MM.1S (cell line): Measurements from ENCODE around the gene TMC1.

Source experiments
- DNase-seq: peaks from one replicate; pipeline ENCODE4 v3.0.0-alpha.2; 2015
- H2AFZ ChIP-seq: fragments of 300-600 bp; sonication (generic); 2 replicates; pipeline ENCODE4 v1.6.0; 2016; ENCODE audit warnings: antibody characterized with exemption, low read length
- H3F3A ChIP-seq: fragments of 300-600 bp; sonication (generic); 2 replicates; pipeline ENCODE4 v1.6.1; 2016; ENCODE audit warnings: mild to moderate bottlenecking, antibody characterized with exemption, low read length, moderate library complexity, mixed read lengths; ENCODE audit not compliant: insufficient read depth
- H3K27ac ChIP-seq: fragments of 300-600 bp; sonication (generic); 2 replicates; pipeline ENCODE4 v1.5.1; 2016; ENCODE audit warnings: mild to moderate bottlenecking, low read length
- H3K27me3 ChIP-seq: fragments of 300-600 bp; sonication (generic); replicated peaks from 2 replicates; pipeline ENCODE4 v1.6.0; 2016; ENCODE audit warnings: low read length; ENCODE audit not compliant: insufficient read depth
- H3K36me3 ChIP-seq: fragments of 300-600 bp; sonication (generic); replicated peaks from 2 replicates; pipeline ENCODE4 v1.6.1; 2016; ENCODE audit warnings: mild to moderate bottlenecking, low read length, mixed read lengths; ENCODE audit not compliant: insufficient read depth
- H3K4me1 ChIP-seq: fragments of 300-600 bp; sonication (generic); 2 replicates; pipeline ENCODE4 v1.6.1; 2016; ENCODE audit warnings: low read length, mixed read lengths
- H3K4me2 ChIP-seq: fragments of 300-600 bp; sonication (generic); 2 replicates; pipeline ENCODE4 v1.6.0; 2016; ENCODE audit warnings: low read depth, low read length
- H3K4me3 ChIP-seq: fragments of 300-600 bp; sonication (generic); 2 replicates; pipeline ENCODE4 v1.5.1; 2016; ENCODE audit warnings: low read length, mixed read lengths
- H3K79me2 ChIP-seq: fragments of 300-600 bp; sonication (generic); 2 replicates; pipeline ENCODE4 v1.6.1; 2016; ENCODE audit warnings: mixed run types, low read length, mixed read lengths
- H3K9ac ChIP-seq: fragments of 300-600 bp; sonication (generic); 2 replicates; pipeline ENCODE4 v1.6.1; 2016; ENCODE audit warnings: low read length, mixed read lengths
- H3K9me2 ChIP-seq: fragments of 300-600 bp; sonication (generic); replicated peaks from 2 replicates; pipeline ENCODE4 v1.6.1; 2016; ENCODE audit warnings: mild to moderate bottlenecking, low read length, mixed read lengths; ENCODE audit not compliant: insufficient read depth
- H3K9me3 ChIP-seq: fragments of 300-600 bp; sonication (generic); replicated peaks from 2 replicates; pipeline ENCODE4 v1.6.1; 2016; ENCODE audit warnings: mild to moderate bottlenecking, low read length, mixed read lengths; ENCODE audit not compliant: insufficient read depth
- H4K20me1 ChIP-seq: fragments of 300-600 bp; sonication (generic); 2 replicates; pipeline ENCODE4 v1.6.1; 2016; ENCODE audit warnings: mild to moderate bottlenecking, low read length, moderate library complexity, mixed read lengths; ENCODE audit not compliant: insufficient read depth
- CTCF ChIP-seq: fragments of 300-600 bp; sonication (generic); IDR thresholded peaks from 2 replicates; pipeline ENCODE4 v1.5.1; 2016; ENCODE audit warnings: antibody characterized with exemption, low read length, mixed read lengths
- EZH2 ChIP-seq: fragments of 300-600 bp; sonication (generic); optimal IDR thresholded peaks from 2 replicates; pipeline ENCODE3; 2017; ENCODE audit warnings: low read depth, mild to moderate bottlenecking, antibody characterized with exemption, low read length, mixed read lengths
- EZH2phosphoT487 ChIP-seq: fragments of 300-600 bp; sonication (generic); IDR thresholded peaks from 2 replicates; pipeline ENCODE4 v1.6.1; 2018; ENCODE audit warnings: antibody characterized with exemption, low read length

The TMC1 gene

GRCh38 chr9:72564479-72565281, 43.3 kb downstream of the TMC1 start:
- no peak overlapping the region for H2AFZ ChIP-seq
- H3K36me3 ChIP-seq, result no peaks in the 10 kb centered on the region
- no peaks in the 10 kb centered on the region for H3F3A ChIP-seq
- no peaks in the 10 kb centered on the region for H3K79me2 ChIP-seq
- H3K9me3 ChIP-seq, result no peaks in the 10 kb centered on the region
- no peaks in the 10 kb centered on the region for H3K9me2 ChIP-seq
- H3K9ac ChIP-seq, result no peak overlapping the region
- no peaks in the 10 kb centered on the region for H3K27me3 ChIP-seq
- DNase-seq, result no peak
- no peak for TF ChIP-seq EZH2phosphoT487
- H3K27ac ChIP-seq, result no peak overlapping the region
- no peaks in the 10 kb centered on the region for H3K4me1 ChIP-seq
- H3K4me3 ChIP-seq, result no peak overlapping the region
- no peak overlapping the region for H3K4me2 ChIP-seq
- H4K20me1 ChIP-seq, result no peaks in the 10 kb centered on the region

- no peak for DNase-seq
- H3K9me3 ChIP-seq, result no peaks in the 10 kb centered on the region
- H3K27ac ChIP-seq, result no peak overlapping the region
- H3K9ac ChIP-seq, result no peak overlapping the region
- H3K4me2 ChIP-seq, result no peak overlapping the region
- no peaks in the 10 kb centered on the region for H4K20me1 ChIP-seq
- no peak overlapping the region for H3K4me3 ChIP-seq
- no peaks in the 10 kb centered on the region for H3K27me3 ChIP-seq
- H3K79me2 ChIP-seq, result no peaks in the 10 kb centered on the region
- H3K9me2 ChIP-seq, result no peaks in the 10 kb centered on the region
- no peaks in the 10 kb centered on the region for H3K36me3 ChIP-seq
- H3K4me1 ChIP-seq, result no peaks in the 10 kb centered on the region
- H3F3A ChIP-seq, result no peaks in the 10 kb centered on the region
- TF ChIP-seq CTCF (no peak), EZH2phosphoT487 (no peak), EZH2 (no peak)
- H2AFZ ChIP-seq, result no peak overlapping the region
Measured at GRCh38 chr9:72565535-72565934, 44.1 kb downstream of the TMC1 start.

- Histone ChIP-seq H3K9ac (no peak overlapping the region), H3K27me3 (no peaks in the 10 kb centered on the region), H2AFZ (no peak overlapping the region), H3K4me3 (no peak overlapping the region), H3F3A (no peaks in the 10 kb centered on the region), H3K9me3 (no peaks in the 10 kb centered on the region), H4K20me1 (no peaks in the 10 kb centered on the region), H3K27ac (no peak overlapping the region), H3K4me1 (no peaks in the 10 kb centered on the region), H3K4me2 (no peak overlapping the region), H3K9me2 (no peaks in the 10 kb centered on the region), H3K36me3 (no peaks in the 10 kb centered on the region), H3K79me2 (no peaks in the 10 kb centered on the region)
- DNase-seq, result no peak
- TF ChIP-seq CTCF (no peak), EZH2 (no peak), EZH2phosphoT487 (no peak)
Measured at GRCh38 chr9:72574156-72574810, 52.9 kb downstream of the TMC1 start.

- TF ChIP-seq EZH2, result no peak
- Histone ChIP-seq H3K4me2 (no peak overlapping the region), H3K79me2 (no peaks in the 10 kb centered on the region), H3F3A (no peaks in the 10 kb centered on the region), H3K27ac (no peak overlapping the region), H3K9me2 (no peaks in the 10 kb centered on the region), H3K9ac (no peak overlapping the region), H3K36me3 (no peaks in the 10 kb centered on the region), H4K20me1 (no peaks in the 10 kb centered on the region), H3K9me3 (no peaks in the 10 kb centered on the region), H3K4me1 (no peaks in the 10 kb centered on the region), H2AFZ (no peak overlapping the region), H3K4me3 (no peak overlapping the region), H3K27me3 (no peaks in the 10 kb centered on the region)
- DNase-seq, result no peak
Measured at GRCh38 chr9:72575666-72576065, 54.3 kb downstream of the TMC1 start.
